H9 (cell line): Measurements from ENCODE around the gene SERPINB11. TPM values are rescaled to one million over a fixed set of nuclear protein-coding genes. Genes with fewer than 3 reads are reported as not detected.

ENCODE experiments used
- DNase-seq: peaks from one replicate; pipeline ENCODE4 v3.0.0-alpha.2; 2017
- H2AFZ ChIP-seq: one replicate; pipeline ENCODE4 v1.6.1; 2013; ENCODE audit warnings: mild to moderate bottlenecking, low read length, control low read depth, moderate library complexity
- H2AK5ac ChIP-seq: 2 replicates; pipeline ENCODE4 v1.6.1; 2013; ENCODE audit warnings: low read length, control low read depth, mixed read lengths; ENCODE audit not compliant: insufficient read length
- H2BK120ac ChIP-seq: one replicate; pipeline ENCODE4 v1.6.1; 2013; ENCODE audit warnings: low read depth, mild to moderate bottlenecking, low read length, control low read depth, inconsistent platforms; ENCODE audit not compliant: poor library complexity, severe bottlenecking
- H2BK12ac ChIP-seq: 2 replicates; pipeline ENCODE4 v1.6.1; 2013; ENCODE audit warnings: low read length, control low read depth, mixed read lengths, low read depth; ENCODE audit not compliant: insufficient read length
- H2BK15ac ChIP-seq: 2 replicates; pipeline ENCODE4 v1.6.1; 2013; ENCODE audit warnings: low read depth, low read length, control low read depth
- H2BK20ac ChIP-seq: one replicate; pipeline ENCODE4 v1.6.1; 2013; ENCODE audit warnings: low read depth, mild to moderate bottlenecking, low read length, control low read depth, inconsistent platforms; ENCODE audit not compliant: poor library complexity, severe bottlenecking
- H2BK5ac ChIP-seq: 2 replicates; pipeline ENCODE4 v1.6.1; 2013; ENCODE audit warnings: low read length, control low read depth, mixed read lengths; ENCODE audit not compliant: insufficient read length
- H3K14ac ChIP-seq: 2 replicates; pipeline ENCODE4 v1.6.1; 2013; ENCODE audit warnings: low read length, control low read depth; ENCODE audit not compliant: insufficient read depth
- H3K18ac ChIP-seq: 2 replicates; pipeline ENCODE4 v1.6.1; 2013; ENCODE audit warnings: low read depth, mild to moderate bottlenecking, mixed read lengths, low read length, control low read depth; ENCODE audit not compliant: insufficient read length
- H3K23ac ChIP-seq: 2 replicates; pipeline ENCODE4 v1.6.1; 2013; ENCODE audit warnings: low read length, control low read depth, mixed read lengths, low read depth; ENCODE audit not compliant: insufficient read length
- H3K23me2 ChIP-seq: 2 replicates; pipeline ENCODE4 v1.6.1; 2013; ENCODE audit warnings: low read depth, mild to moderate bottlenecking, mixed read lengths, low read length, control low read depth; ENCODE audit not compliant: insufficient read length, poor library complexity, severe bottlenecking
- H3K27ac ChIP-seq: 2 replicates; pipeline ENCODE4 v1.5.1; 2013; ENCODE audit warnings: low read length, control low read depth, mixed read lengths, low read depth; ENCODE audit not compliant: insufficient read length
- H3K27me3 ChIP-seq: 2 replicates; pipeline ENCODE4 v1.6.1; 2013; ENCODE audit warnings: low read length, control low read depth, inconsistent platforms; ENCODE audit not compliant: insufficient read depth
- H3K4ac ChIP-seq: 2 replicates; pipeline ENCODE4 v1.6.1; 2013; ENCODE audit warnings: low read depth, mild to moderate bottlenecking, control low read depth, inconsistent platforms, low read length, moderate library complexity
- H3K4me1 ChIP-seq: 2 replicates; pipeline ENCODE4 v1.6.1; 2013; ENCODE audit warnings: low read length, control low read depth, inconsistent platforms; ENCODE audit not compliant: insufficient read depth
- H3K4me2 ChIP-seq: 2 replicates; pipeline ENCODE4 v1.6.1; 2013; ENCODE audit warnings: low read length, control low read depth, mixed read lengths; ENCODE audit not compliant: insufficient read length, insufficient read depth
- H3K56ac ChIP-seq: 2 replicates; pipeline ENCODE4 v1.6.1; 2013; ENCODE audit warnings: low read depth, mild to moderate bottlenecking, mixed read lengths, low read length, control low read depth; ENCODE audit not compliant: insufficient read length
- H3K79me1 ChIP-seq: 2 replicates; pipeline ENCODE4 v1.6.1; 2013; ENCODE audit warnings: low read depth, mild to moderate bottlenecking, moderate library complexity, low read length, control low read depth, inconsistent platforms; ENCODE audit not compliant: insufficient read depth, poor library complexity, severe bottlenecking
- H3K79me2 ChIP-seq: 2 replicates; pipeline ENCODE4 v1.6.1; 2013; ENCODE audit warnings: low read length, control low read depth, inconsistent platforms; ENCODE audit not compliant: insufficient read depth
- H3K9ac ChIP-seq: 2 replicates; pipeline ENCODE4 v1.6.1; 2013; ENCODE audit warnings: low read length, control low read depth, mixed read lengths; ENCODE audit not compliant: insufficient read length; ENCODE audit errors: extremely low read depth
- H3K9me3 ChIP-seq: one replicate; pipeline ENCODE4 v1.6.1; 2013; ENCODE audit warnings: low read depth, low read length, inconsistent platforms; ENCODE audit not compliant: control insufficient read depth
- H3T11ph ChIP-seq: one replicate; pipeline ENCODE4 v1.6.1; 2013; ENCODE audit warnings: mild to moderate bottlenecking, low read length, control low read depth, inconsistent platforms
- H4K20me1 ChIP-seq: one replicate; pipeline ENCODE4 v1.6.1; 2013; ENCODE audit not compliant: control insufficient read depth, insufficient read length, insufficient read depth
- H4K5ac ChIP-seq: 2 replicates; pipeline ENCODE4 v1.6.1; 2013; ENCODE audit warnings: low read depth, mild to moderate bottlenecking, mixed read lengths, low read length, control low read depth; ENCODE audit not compliant: insufficient read length
- H4K8ac ChIP-seq: replicated peaks from 2 replicates; pipeline ENCODE4 v1.6.1; 2013; ENCODE audit warnings: low read length, control low read depth, mixed read lengths, low read depth; ENCODE audit not compliant: insufficient read length
- H4K91ac ChIP-seq: 2 replicates; pipeline ENCODE4 v1.6.1; 2013; ENCODE audit warnings: low read depth, mild to moderate bottlenecking, moderate library complexity, mixed read lengths, low read length, control low read depth; ENCODE audit not compliant: insufficient read length
- H3K27ac Mint-ChIP-seq, 3 experiments: 2 replicates in 2 of 3; 3 replicates in 1 of 3; pipeline ENCODE4 v1.8.0; 2020 to 2021; ENCODE audit warnings: mixed read lengths in 3 of 3, mild to moderate bottlenecking in 1 of 3, moderate library complexity in 1 of 3
- H3K27me3 Mint-ChIP-seq: 2 replicates; pipeline ENCODE4 v1.8.0; 2021; ENCODE audit warnings: low read depth, mild to moderate bottlenecking, moderate library complexity, mixed read lengths
- H3K36me3 Mint-ChIP-seq, 3 experiments: 2 replicates in 2 of 3; 3 replicates in 1 of 3; pipeline ENCODE4 v1.8.0; 2020 to 2021; ENCODE audit warnings: low read depth in 3 of 3, mixed read lengths in 3 of 3; ENCODE audit not compliant: insufficient read depth in 1 of 3
- H3K4me1 Mint-ChIP-seq, 2 experiments: 2 replicates each; pipeline ENCODE4 v1.8.0; 2020; ENCODE audit warnings: mixed read lengths in 2 of 2
- H3K4me3 Mint-ChIP-seq, 2 experiments: 2 replicates in 1 of 2; 3 replicates in 1 of 2; pipeline ENCODE4 v1.8.0; 2020 to 2021; ENCODE audit warnings: mild to moderate bottlenecking in 2 of 2, mixed read lengths in 2 of 2, moderate library complexity in 1 of 2
- H3K9me3 Mint-ChIP-seq, 2 experiments: 2 replicates in 1 of 2; 3 replicates in 1 of 2; pipeline ENCODE4 v1.8.0; 2020; ENCODE audit warnings: mild to moderate bottlenecking in 2 of 2, mixed read lengths in 2 of 2, moderate library complexity in 1 of 2
- WGBS: extraction: QIAGEN DNeasy Blood & Tissue Kit; methylation state at CpG from one replicate; pipeline ENCODE4 v1.1.7; 2013; ENCODE audit warnings: missing lambda C conversion rate, low lambda C conversion rate, mixed read lengths; ENCODE audit not compliant: insufficient read length; ENCODE audit errors: extremely low coverage; 5-methylcytosine and 5-hydroxymethylcytosine counted together
- total RNA-seq: library from RNA; stranded (reverse); gene quantifications from 2 replicates; pipeline ENCODE4 v1.2.1, GENCODE V29; 2021
- TF ChIP-seq, protein P1 (sequence below): fragments of 200-600 bp; sonication (generic); conservative IDR thresholded peaks from 3 replicates; pipeline ENCODE4 v1.8.0; 2021; ENCODE audit warnings: antibody characterized with exemption, mild to moderate bottlenecking

SERPINB11 gene
- total RNA-seq, 1 experiment from 2014 or later = not detected

DNA sequence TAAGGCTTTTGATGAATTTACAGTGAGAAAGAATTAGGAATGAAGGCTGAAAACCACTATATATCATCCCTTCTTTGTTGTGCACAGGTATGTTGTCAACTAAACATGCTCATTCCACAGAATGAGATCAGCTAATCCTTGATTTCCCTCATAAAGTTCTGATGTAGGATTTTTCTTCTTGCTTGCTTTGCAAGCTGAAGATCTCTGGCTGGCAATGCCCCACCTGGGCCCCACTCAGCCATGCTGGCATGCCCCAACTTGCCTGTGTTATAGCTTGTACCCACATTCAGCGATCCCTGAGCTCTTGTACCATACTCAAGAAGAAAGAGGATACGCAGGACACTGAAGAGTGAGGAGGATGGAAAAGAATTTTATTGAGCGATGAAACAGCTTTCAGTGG, 18.0 kb upstream of the SERPINB11 start:
- Mint-ChIP-seq H3K4me1 (peaks cover 16% of the 10 kb centered on the region in 2 experiments), H3K27ac (no peak overlapping the region), H3K36me3 (peaks cover 0 to 19% (median 0%) of the 10 kb centered on the region in 3 experiments; a peak in 4 of 7 replicates), H3K9me3 (peaks cover 0 to 2% of the 10 kb centered on the region in 2 experiments), H3K27me3 (no peaks in the 10 kb centered on the region; the same call in 1 of the 2 replicates), H3K4me3 (no peak overlapping the region)
- H4K20me1 ChIP-seq = no peaks in the 10 kb centered on the region
- no peak overlapping the region for H2BK5ac ChIP-seq
- H2BK15ac ChIP-seq = no peak overlapping the region
- no peaks in the 10 kb centered on the region for H3K79me2 ChIP-seq
- no peak overlapping the region for H3K27ac ChIP-seq
- no peak overlapping the region for H4K5ac ChIP-seq
- no peak overlapping the region for H3K23ac ChIP-seq
- no peak overlapping the region for H4K8ac ChIP-seq
- H2BK120ac ChIP-seq = no peak overlapping the region
- H3K23me2 ChIP-seq = no peaks in the 10 kb centered on the region
- no peak overlapping the region for H2AK5ac ChIP-seq
- H3K4ac ChIP-seq = no peak overlapping the region
- WGBS = no CpG with 5 or more reads among the region's 3 CpGs
- H3T11ph ChIP-seq = no peak overlapping the region
- peaks cover 4% of the 10 kb centered on the region; the same call in 1 of the 2 replicates for H3K4me1 ChIP-seq
- H2AFZ ChIP-seq = no peak overlapping the region
- H2BK20ac ChIP-seq = no peak overlapping the region
- no peak overlapping the region for H2BK12ac ChIP-seq
- TF ChIP-seq, protein P1, sequence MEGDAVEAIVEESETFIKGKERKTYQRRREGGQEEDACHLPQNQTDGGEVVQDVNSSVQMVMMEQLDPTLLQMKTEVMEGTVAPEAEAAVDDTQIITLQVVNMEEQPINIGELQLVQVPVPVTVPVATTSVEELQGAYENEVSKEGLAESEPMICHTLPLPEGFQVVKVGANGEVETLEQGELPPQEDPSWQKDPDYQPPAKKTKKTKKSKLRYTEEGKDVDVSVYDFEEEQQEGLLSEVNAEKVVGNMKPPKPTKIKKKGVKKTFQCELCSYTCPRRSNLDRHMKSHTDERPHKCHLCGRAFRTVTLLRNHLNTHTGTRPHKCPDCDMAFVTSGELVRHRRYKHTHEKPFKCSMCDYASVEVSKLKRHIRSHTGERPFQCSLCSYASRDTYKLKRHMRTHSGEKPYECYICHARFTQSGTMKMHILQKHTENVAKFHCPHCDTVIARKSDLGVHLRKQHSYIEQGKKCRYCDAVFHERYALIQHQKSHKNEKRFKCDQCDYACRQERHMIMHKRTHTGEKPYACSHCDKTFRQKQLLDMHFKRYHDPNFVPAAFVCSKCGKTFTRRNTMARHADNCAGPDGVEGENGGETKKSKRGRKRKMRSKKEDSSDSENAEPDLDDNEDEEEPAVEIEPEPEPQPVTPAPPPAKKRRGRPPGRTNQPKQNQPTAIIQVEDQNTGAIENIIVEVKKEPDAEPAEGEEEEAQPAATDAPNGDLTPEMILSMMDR = no peak
- H3K18ac ChIP-seq = no peak overlapping the region
- no peak overlapping the region for H3K14ac ChIP-seq
- H3K9me3 ChIP-seq = no peaks in the 10 kb centered on the region
- no peaks in the 10 kb centered on the region for H3K27me3 ChIP-seq
- H3K79me1 ChIP-seq = no peaks in the 10 kb centered on the region
- no peak overlapping the region for H3K9ac ChIP-seq
- DNase-seq = no peak
- H4K91ac ChIP-seq = no peak overlapping the region
- H3K56ac ChIP-seq = no peak overlapping the region
- H3K4me2 ChIP-seq = no peak overlapping the region
